Fibroblast of villous mesenchyme (primary cell): ENCODE data around the gene CC2D1A. TPM values are rescaled to one million over a fixed set of nuclear protein-coding genes. Genes with fewer than 3 reads are reported as not detected.

Experiments
- DNase-seq: peaks from one replicate; pipeline ENCODE4 v3.0.0-alpha.2; 2010; ENCODE audit warnings: low read depth
- H3K4me3 ChIP-seq: 2 replicates; pipeline ENCODE4 v1.5.1; 2011; ENCODE audit warnings: low read depth, mild to moderate bottlenecking, low read length
- total RNA-seq: library from RNA; depleted of rRNA; stranded (reverse); fragments of >200 nt; gene quantifications from 2 replicates; pipeline ENCODE4 v1.2.3, GENCODE V29; 2012
- TF ChIP-seq, protein P1 (sequence below): IDR thresholded peaks from 2 replicates; pipeline ENCODE4 v1.5.1; 2012; ENCODE audit warnings: low read depth, mild to moderate bottlenecking, low read length; ENCODE audit not compliant: insufficient read depth

The CC2D1A gene
- total RNA-seq, 1 donor, result 18.6 TPM

DNA sequence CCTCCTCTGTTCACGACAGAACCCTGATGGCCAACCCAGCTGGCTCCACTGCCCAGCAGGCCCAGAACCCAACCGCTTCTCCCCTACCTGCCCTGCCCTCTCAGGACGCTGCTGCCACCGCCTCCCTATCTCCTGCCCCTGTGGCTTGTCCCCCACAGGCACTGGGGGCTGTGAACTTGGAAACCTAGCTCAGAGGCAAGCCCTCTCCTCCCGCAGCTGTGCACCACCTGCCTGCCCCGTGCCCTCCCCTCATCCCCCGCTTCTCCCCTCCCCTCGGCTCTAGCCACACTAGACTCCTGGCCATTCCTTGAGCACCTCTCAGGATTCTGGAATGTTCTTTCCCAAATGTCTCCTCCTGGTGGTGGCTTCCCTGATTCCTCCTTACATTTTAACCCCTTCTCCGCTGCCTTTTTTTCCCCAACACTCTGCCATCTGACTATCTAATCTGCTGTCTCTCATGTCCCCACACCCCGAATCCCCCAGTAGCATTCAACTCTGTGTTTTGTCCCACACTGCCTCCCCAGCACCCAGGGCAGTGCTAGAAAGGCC lies 22.4 kb upstream of the CC2D1A start:
- no peak for DNase-seq
- TF ChIP-seq, protein P1, sequence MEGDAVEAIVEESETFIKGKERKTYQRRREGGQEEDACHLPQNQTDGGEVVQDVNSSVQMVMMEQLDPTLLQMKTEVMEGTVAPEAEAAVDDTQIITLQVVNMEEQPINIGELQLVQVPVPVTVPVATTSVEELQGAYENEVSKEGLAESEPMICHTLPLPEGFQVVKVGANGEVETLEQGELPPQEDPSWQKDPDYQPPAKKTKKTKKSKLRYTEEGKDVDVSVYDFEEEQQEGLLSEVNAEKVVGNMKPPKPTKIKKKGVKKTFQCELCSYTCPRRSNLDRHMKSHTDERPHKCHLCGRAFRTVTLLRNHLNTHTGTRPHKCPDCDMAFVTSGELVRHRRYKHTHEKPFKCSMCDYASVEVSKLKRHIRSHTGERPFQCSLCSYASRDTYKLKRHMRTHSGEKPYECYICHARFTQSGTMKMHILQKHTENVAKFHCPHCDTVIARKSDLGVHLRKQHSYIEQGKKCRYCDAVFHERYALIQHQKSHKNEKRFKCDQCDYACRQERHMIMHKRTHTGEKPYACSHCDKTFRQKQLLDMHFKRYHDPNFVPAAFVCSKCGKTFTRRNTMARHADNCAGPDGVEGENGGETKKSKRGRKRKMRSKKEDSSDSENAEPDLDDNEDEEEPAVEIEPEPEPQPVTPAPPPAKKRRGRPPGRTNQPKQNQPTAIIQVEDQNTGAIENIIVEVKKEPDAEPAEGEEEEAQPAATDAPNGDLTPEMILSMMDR, result peak; percentile 22
- no peak overlapping the region for H3K4me3 ChIP-seq

DNA sequence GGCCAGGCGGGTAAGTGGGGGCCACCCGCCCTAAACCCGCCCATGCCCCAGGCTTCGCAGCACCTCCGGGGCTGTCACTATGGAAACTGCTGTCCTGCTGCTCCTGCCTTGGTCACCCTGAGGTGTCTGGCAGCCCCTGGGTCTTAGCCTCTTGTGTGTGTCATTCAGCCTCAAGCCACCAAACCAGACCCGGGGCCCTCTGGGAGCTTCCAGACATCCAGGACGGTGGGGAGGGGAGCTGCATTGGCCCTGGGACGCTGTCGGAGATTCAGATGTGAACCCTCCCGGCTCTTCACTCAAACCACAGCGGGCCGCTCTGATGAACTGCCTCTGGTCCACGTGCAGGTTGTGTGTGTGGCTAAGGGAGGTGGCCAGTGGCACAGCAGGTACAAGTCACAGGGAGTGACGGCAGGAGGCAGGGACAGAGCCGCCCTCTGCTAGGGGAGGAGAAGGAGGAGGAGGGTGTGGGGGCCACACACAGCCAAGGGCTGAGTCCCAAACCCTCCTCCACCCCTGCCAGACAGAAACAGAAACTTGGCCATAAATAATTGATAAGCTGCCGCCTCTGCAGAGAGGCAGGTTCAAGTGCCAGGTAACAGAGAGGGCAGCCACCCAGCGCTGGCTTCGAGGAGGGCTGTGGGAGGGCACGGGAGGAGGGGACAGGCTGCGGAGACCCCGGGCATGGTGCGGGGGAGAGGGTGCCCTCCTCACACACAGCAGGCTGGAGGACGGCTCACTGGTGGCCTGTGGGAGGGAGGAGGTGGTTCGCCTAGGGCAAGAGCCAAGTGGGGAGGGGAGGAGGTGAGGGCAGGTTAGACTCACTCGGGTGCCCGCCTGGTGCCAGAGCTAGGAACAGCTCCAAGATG lies 21.0 kb upstream of the CC2D1A start:
- no peak for DNase-seq
- TF ChIP-seq, protein P1, result no peak
- H3K4me3 ChIP-seq, result no peak overlapping the region

DNA sequence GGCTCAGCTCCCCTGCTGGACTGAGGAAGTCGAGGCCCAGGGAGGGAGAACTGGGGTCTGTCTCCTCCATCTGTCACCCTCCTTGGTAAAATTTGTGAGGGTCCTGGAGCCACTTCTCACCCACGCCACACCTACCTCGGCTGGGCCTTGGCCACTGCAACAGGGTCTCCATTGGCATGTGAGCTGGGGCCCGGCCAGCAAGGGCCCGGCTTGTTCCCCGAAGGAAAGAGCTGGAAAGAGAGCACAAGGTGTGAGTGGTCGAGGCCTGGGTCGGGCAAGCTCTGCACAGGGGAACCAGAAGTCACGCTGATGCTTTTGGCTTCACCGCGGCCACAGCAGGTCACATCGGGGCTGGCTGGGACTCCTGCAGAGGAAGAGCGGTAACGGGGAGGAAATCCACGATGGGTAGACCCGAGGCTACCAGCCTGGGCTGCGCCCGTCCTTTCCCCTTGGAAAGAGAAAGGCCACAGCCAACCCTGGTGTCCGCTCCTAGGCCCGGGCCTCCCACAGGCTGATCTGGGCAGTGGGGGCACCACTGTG lies 20.1 kb upstream of the CC2D1A start:
- DNase-seq, result no peak

DNA sequence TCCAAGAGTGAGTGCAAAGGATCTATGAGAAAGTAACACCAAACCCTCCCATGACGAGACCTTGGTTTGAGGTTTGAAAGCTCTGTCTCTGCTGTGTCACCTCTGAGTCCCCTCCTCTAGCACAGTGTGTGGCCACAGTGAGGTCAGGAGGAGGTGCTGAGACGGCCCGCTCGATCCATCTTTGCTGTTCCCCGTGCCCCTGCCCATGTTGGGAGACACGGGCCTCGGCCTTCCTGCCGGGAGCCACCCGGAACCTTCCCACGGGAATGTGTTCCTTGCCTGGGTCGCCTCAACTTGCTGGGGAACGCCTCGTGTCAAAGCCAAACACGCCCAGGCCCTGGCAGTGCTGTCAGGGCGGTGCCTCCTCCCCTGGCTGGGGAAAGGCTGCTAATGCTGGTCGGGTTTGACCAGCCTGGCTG lies 19.0 kb upstream of the CC2D1A start:
- TF ChIP-seq, protein P1, result no peak
- DNase-seq, result no peak
- no peak overlapping the region for H3K4me3 ChIP-seq

More for the DNA sequence above, 20.1 kb upstream of the CC2D1A start:
- H3K4me3 ChIP-seq, result no peak overlapping the region
- TF ChIP-seq, protein P1, result no peak

DNA sequence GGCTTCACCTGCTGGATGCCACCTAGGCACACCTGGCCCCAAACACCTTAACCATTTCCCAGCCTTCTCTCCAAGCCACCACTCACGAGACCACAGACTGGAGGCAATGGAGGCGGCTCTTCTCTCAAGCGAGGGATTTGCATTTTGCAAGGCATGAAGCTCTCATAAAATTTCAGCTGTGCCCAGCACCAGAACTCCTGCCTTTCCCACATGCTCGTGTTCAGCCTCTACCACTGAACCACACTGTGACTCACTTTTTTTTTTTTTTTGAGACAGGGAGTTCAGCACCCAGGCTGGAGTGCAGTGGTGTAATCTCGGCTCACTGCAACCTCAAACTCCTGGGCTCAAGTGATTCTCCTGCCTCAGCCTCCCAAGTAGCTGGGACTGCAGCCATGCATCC lies 18.5 kb upstream of the CC2D1A start:
- TF ChIP-seq, protein P1, result no peak
- no peak overlapping the region for H3K4me3 ChIP-seq
- peak; percentile 72 for DNase-seq

DNA sequence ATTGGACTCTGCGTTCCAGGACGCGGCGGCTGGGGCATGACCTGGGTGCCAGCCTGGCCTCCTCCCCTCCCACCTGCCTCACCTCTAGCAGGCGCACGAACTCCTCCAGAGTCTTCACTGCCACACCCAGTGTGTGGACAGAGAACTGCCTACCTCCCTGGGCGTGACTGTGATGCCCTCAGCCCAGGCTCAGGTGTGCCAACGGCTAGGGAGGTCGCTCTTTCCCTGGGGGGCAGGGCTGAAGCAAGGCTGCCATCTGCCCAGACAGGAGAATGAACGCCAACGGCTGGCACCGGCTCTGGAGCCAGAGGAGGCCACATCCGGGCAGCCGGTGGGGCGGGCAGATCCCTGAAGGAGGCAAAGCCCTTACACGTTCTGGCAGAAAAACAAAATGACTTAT lies 17.7 kb upstream of the CC2D1A start:
- TF ChIP-seq, protein P1, result no peak
- no peak overlapping the region for H3K4me3 ChIP-seq
- DNase-seq, result no peak
